HAP-1 (cell line): ENCODE data around the gene UBXN7.
"Not testable (repeated sequence)": the region's sequence is repeated elsewhere in the genome, so short reads cannot be mapped to it uniquely, and the experiment has no call there.

ENCODE experiments used
- DNase-seq, 2 experiments: peaks; one replicate each; pipeline ENCODE4 v3.0.0-alpha.2; 2016 to 2020; ENCODE audit warnings: low spot score in 2 of 2
- H3K27me3 ChIP-seq: fragments of 250-450 bp; sonication (Bioruptor Pico); 2 replicates; pipeline ENCODE4 v1.5.1; 2020; ENCODE audit warnings: low read depth, mild to moderate bottlenecking, moderate library complexity
- H3K36me3 ChIP-seq: fragments of 250-450 bp; sonication (Bioruptor Pico); replicated peaks from 2 replicates; pipeline ENCODE4 v1.5.1; 2020; ENCODE audit warnings: mild to moderate bottlenecking
- H3K4me1 ChIP-seq: fragments of 250-450 bp; sonication (Bioruptor Pico); 2 replicates; pipeline ENCODE4 v1.5.1; 2020; ENCODE audit warnings: mild to moderate bottlenecking
- H3K4me3 ChIP-seq: fragments of 250-450 bp; sonication (Bioruptor Pico); 2 replicates; pipeline ENCODE4 v1.5.1; 2020; ENCODE audit warnings: mild to moderate bottlenecking, moderate library complexity
- H3K9me3 ChIP-seq: fragments of 250-450 bp; sonication (Bioruptor Pico); 2 replicates; pipeline ENCODE4 v1.5.1; 2020; ENCODE audit warnings: mild to moderate bottlenecking, moderate library complexity
- in situ Hi-C: fragments of 300-500 bp; cut with MboI; formaldehyde crosslinking; loops from 3 replicates; pipeline ENCODE4 v1.14.3; 2020; ENCODE audit warnings: low sequenced_read_pairs, inconsistent platforms, mixed read lengths

UBXN7 gene

GRCh38 chr3:196400331-196400730 is 31.9 kb downstream of the UBXN7 start:
- Histone ChIP-seq H3K4me3 (no peak overlapping the region), H3K36me3 (peaks cover 17% of the 10 kb centered on the region)
- in situ Hi-C loops = no loop called here

GRCh38 chr3:196399485-196399945 is 32.7 kb downstream of the UBXN7 start:
- Histone ChIP-seq H3K27me3 (no peaks in the 10 kb centered on the region), H3K36me3 (peaks cover 17% of the 10 kb centered on the region), H3K4me1 (peaks cover 10% of the 10 kb centered on the region), H3K4me3 (no peak overlapping the region), H3K9me3 (no peaks in the 10 kb centered on the region)
- in situ Hi-C loops = no loop called here
- DNase-seq = no peak

More at GRCh38 chr3:196400331-196400730, 31.9 kb downstream of the UBXN7 start:
- peaks cover 10% of the 10 kb centered on the region for H3K4me1 ChIP-seq
- no peaks in the 10 kb centered on the region for H3K9me3 ChIP-seq
- H3K27me3 ChIP-seq = no peaks in the 10 kb centered on the region
- no peak for DNase-seq

DNA sequence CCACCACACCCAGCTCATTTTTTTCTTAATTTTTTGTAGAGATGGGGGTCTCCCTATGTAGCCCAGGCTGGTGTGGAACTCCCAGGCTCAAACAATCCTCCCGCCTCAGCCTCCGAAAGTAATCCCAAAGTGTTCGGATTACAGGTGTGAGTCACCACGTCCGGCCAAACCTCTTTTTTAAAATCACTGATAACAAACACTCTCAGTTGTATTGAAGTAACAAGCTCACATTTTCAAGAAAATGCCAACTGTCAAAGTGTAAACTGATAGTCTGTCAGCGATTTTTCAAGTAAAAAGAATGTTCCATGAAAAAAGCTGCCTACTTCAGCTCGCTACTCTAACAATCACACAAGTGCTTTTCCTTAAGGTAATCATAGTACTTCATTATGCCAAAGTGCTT is 33.4 kb downstream of the UBXN7 start:
- Histone ChIP-seq H3K4me1 (peaks cover 10% of the 10 kb centered on the region), H3K36me3 (peaks cover 17% of the 10 kb centered on the region), H3K4me3 (no peak overlapping the region), H3K27me3 (no peaks in the 10 kb centered on the region), H3K9me3 (no peaks in the 10 kb centered on the region)
- no peak for DNase-seq
- in situ Hi-C loops = no loop called here

DNA sequence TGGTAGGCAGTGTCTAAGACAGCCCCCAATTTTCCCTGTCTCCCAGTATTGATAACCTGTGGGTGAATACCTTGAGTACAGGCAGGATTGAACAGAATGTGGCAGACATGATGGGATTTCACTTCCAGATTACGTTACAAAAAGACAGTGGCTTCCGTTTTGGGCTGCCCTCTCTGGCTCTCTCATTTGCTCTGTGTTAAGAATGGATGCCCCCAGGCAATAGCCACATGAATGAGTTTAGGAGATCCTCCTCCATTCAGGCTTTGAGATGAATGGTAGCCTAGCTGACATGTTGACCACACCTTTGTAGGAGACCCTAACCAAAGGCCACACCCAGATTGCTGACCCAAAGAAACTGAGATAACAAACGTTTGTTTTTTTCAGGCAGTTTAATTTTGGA is 34.3 kb downstream of the UBXN7 start:
- Histone ChIP-seq H3K36me3 (peaks cover 21% of the 10 kb centered on the region), H3K27me3 (no peaks in the 10 kb centered on the region), H3K9me3 (no peaks in the 10 kb centered on the region), H3K4me3 (no peak overlapping the region), H3K4me1 (peaks cover 10% of the 10 kb centered on the region)
- in situ Hi-C loops = no loop called here
- DNase-seq = peak; percentile 48 to 70

DNA sequence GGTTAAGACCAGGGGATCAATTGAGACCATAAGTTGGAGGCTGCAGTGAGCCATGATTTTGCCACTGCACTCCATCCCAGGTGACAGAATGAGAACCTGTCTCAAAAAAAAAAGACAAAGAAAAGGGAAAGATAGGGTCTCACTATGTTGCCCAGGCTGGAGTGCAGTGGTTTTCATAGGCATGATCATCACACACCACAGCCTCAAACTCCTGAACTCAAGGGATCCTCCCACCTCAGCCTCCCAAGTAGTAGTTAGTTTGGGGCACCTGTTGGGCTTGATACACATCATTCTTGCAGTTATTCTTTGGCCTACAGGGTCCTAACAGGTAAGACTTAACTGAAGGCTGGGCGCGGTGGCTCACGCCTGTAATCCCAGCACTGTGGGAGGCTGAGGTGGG is 42.1 kb downstream of the UBXN7 start:
- H3K4me1 ChIP-seq = no peaks in the 10 kb centered on the region
- H3K36me3 ChIP-seq = peaks cover 42% of the 10 kb centered on the region
- no peak overlapping the region for H3K4me3 ChIP-seq
- peaks cover 9% of the 10 kb centered on the region for H3K9me3 ChIP-seq
- DNase-seq = no peak
- in situ Hi-C loops = no loop called here
- H3K27me3 ChIP-seq = no peaks in the 10 kb centered on the region

GRCh38 chr3:196388956-196389355 is 43.3 kb downstream of the UBXN7 start:
- Histone ChIP-seq H3K4me1 (no peaks in the 10 kb centered on the region), H3K4me3 (no peak overlapping the region), H3K9me3 (peaks cover 9% of the 10 kb centered on the region), H3K36me3 (peaks cover 42% of the 10 kb centered on the region), H3K27me3 (no peaks in the 10 kb centered on the region)
- no peak for DNase-seq
- in situ Hi-C loops = no loop called here

GRCh38 chr3:196387941-196388340 is 44.3 kb downstream of the UBXN7 start:
- DNase-seq, H3K4me3 ChIP-seq, in situ Hi-C loops, H3K27me3 ChIP-seq, H3K9me3 ChIP-seq, H3K4me1 ChIP-seq: not testable (repeated sequence)
- peaks cover 38% of the 10 kb centered on the region for H3K36me3 ChIP-seq

- in situ Hi-C loops, DNase-seq, H3K9me3 ChIP-seq, H3K27me3 ChIP-seq, H3K4me3 ChIP-seq, H3K4me1 ChIP-seq: not testable (repeated sequence)
- H3K36me3 ChIP-seq = peaks cover 35% of the 10 kb centered on the region
Measured at GRCh38 chr3:196386797-196387196, 45.4 kb downstream of the UBXN7 start.

- in situ Hi-C loops, H3K4me1 ChIP-seq, DNase-seq, H3K9me3 ChIP-seq, H3K4me3 ChIP-seq, H3K27me3 ChIP-seq: not testable (repeated sequence)
- peaks cover 28% of the 10 kb centered on the region for H3K36me3 ChIP-seq
Measured at GRCh38 chr3:196386034-196386433, 46.2 kb downstream of the UBXN7 start.

- H3K9me3 ChIP-seq, DNase-seq, in situ Hi-C loops, H3K4me3 ChIP-seq, H3K27me3 ChIP-seq, H3K4me1 ChIP-seq: not testable (repeated sequence)
- H3K36me3 ChIP-seq = peaks cover 23% of the 10 kb centered on the region
Measured at GRCh38 chr3:196385446-196385845, 46.8 kb downstream of the UBXN7 start.

GRCh38 chr3:196378146-196378841 is 53.9 kb downstream of the UBXN7 start:
- in situ Hi-C loops = no loop called here
- H3K4me1 ChIP-seq = no peaks in the 10 kb centered on the region
- DNase-seq = no peak
- H3K9me3 ChIP-seq = no peaks in the 10 kb centered on the region
- H3K27me3 ChIP-seq = no peaks in the 10 kb centered on the region
- H3K4me3 ChIP-seq = no peak overlapping the region
- no peaks in the 10 kb centered on the region; the same call in 1 of the 2 replicates for H3K36me3 ChIP-seq

- in situ Hi-C loops = no loop called here
- Histone ChIP-seq H3K9me3 (no peaks in the 10 kb centered on the region), H3K36me3 (no peaks in the 10 kb centered on the region; the same call in 1 of the 2 replicates), H3K4me1 (no peaks in the 10 kb centered on the region), H3K4me3 (no peak overlapping the region), H3K27me3 (no peaks in the 10 kb centered on the region)
- no peak for DNase-seq
Measured at GRCh38 chr3:196377321-196377720, 54.9 kb downstream of the UBXN7 start.

- H3K36me3 ChIP-seq = peaks cover 27% of the 10 kb centered on the region
- in situ Hi-C loops = no loop called here
Measured at GRCh38 chr3:196365736-196366135, 66.5 kb downstream of the UBXN7 start.

DNA sequence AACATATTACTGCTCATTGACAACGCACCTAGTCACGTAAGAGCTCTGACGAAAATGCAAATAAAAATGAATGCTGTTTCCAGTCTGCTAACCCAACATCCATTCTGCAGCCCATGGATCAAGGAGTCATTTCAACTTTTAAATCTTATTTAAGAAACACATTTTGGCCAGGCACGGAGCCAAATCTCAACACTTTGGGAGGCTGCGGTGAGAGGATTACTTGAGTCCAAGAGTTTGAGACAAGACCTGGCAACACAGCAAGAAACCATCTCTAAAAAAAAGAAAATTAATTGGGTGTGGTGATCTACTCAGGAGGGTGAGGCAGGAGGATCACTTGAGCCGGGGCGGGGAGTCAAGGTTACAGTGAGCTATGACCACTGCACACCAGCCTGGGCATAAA is 71.6 kb downstream of the UBXN7 start:
- Histone ChIP-seq H3K27me3 (no peaks in the 10 kb centered on the region), H3K4me1 (no peaks in the 10 kb centered on the region), H3K36me3 (peaks cover 56% of the 10 kb centered on the region), H3K4me3 (no peak overlapping the region), H3K9me3 (no peaks in the 10 kb centered on the region)
- DNase-seq = no peak
- in situ Hi-C loops = no loop called here

More at GRCh38 chr3:196365736-196366135, 66.5 kb downstream of the UBXN7 start:
- Histone ChIP-seq H3K27me3 (no peaks in the 10 kb centered on the region), H3K4me1 (no peaks in the 10 kb centered on the region), H3K9me3 (no peaks in the 10 kb centered on the region), H3K4me3 (no peak overlapping the region)
- DNase-seq = no peak

- H3K9me3 ChIP-seq, DNase-seq, in situ Hi-C loops, H3K27me3 ChIP-seq, H3K4me3 ChIP-seq, H3K4me1 ChIP-seq: not testable (repeated sequence)
- peaks cover 61% of the 10 kb centered on the region for H3K36me3 ChIP-seq
Measured at GRCh38 chr3:196358540-196358939, 73.7 kb downstream of the UBXN7 start.
